B cell (primary cell): Measurements from ENCODE around the gene NSG1. TPM values are rescaled to one million over a fixed set of nuclear protein-coding genes. Genes with fewer than 3 reads are reported as not detected.

Experiments
- ATAC-seq: fragments of 200-7000 bp; cut with Tn5 transposase; one replicate; pipeline ENCODE4 v1.10.0; 2021; ENCODE audit warnings: low read depth, mild to moderate bottlenecking, moderate number of reproducible peaks, moderate library complexity
- CTCF ChIA-PET: fragments of 350-600 bp; sonication (Branson Sonifier 250); formaldehyde crosslinking; loops from one replicate; lab custom pipeline; 2021; ENCODE audit warnings: antibody characterized with exemption, inconsistent platforms; lab: Charles Lee
- POLR2A ChIA-PET: fragments of 350-600 bp; sonication (Branson Sonifier 250); formaldehyde crosslinking; loops from one replicate; lab custom pipeline; 2021; ENCODE audit warnings: antibody characterized with exemption; lab: Charles Lee
- DNase-seq: peaks from one replicate; pipeline ENCODE4 v3.0.0; 2013
- H2AFZ ChIP-seq: 2 replicates; pipeline ENCODE4 v1.6.1; 2012; ENCODE audit warnings: mild to moderate bottlenecking, low read depth, low read length; ENCODE audit not compliant: insufficient read depth, poor library complexity, severe bottlenecking
- H3K27ac ChIP-seq, 2 donors: 1 replicate in 1 of 2; 2 replicates in 1 of 2; pipeline ENCODE4 v1.5.1; 2012 to 2013; ENCODE audit warnings: low read length in 2 of 2, mild to moderate bottlenecking in 2 of 2, moderate library complexity in 1 of 2
- H3K27me3 ChIP-seq, 4 experiments: fragments of 200-600 bp in 1 of 4; sonication (generic) in 1 of 4; replicated peaks in 1 of 4; 1 replicate in 2 of 4; 2 replicates in 2 of 4; pipeline versions ENCODE4 v1.6.1 to v1.7.0; 2013 to 2016; ENCODE audit warnings: low read length in 3 of 4, mild to moderate bottlenecking in 2 of 4, mixed read lengths in 1 of 4, moderate library complexity in 1 of 4; ENCODE audit not compliant: insufficient read depth in 4 of 4, control insufficient read depth in 3 of 4; ENCODE audit errors: control extremely low read depth in 1 of 4
- H3K36me3 ChIP-seq, 2 experiments: replicated peaks in 1 of 2; 1 replicate in 1 of 2; 2 replicates in 1 of 2; pipeline versions ENCODE4 v1.6.1 to v1.7.1; 2013; ENCODE audit warnings: low read length in 1 of 2; ENCODE audit not compliant: insufficient read depth in 2 of 2, control insufficient read depth in 1 of 2; ENCODE audit errors: control extremely low read depth in 1 of 2, extremely low read depth in 1 of 2
- H3K4me1 ChIP-seq, 2 donors: fragments of 200-600 bp in 1 of 2; sonication (generic) in 1 of 2; 1 replicate in 1 of 2; 2 replicates in 1 of 2; pipeline versions ENCODE4 v1.5.1 to v1.6.1; 2013 to 2017; ENCODE audit warnings: low read length in 2 of 2; ENCODE audit not compliant: control insufficient read depth in 2 of 2, insufficient read depth in 2 of 2
- H3K4me2 ChIP-seq: replicated peaks from 2 replicates; pipeline ENCODE3; 2012; ENCODE audit warnings: mild to moderate bottlenecking, low read depth, low read length; ENCODE audit not compliant: poor library complexity, severe bottlenecking
- H3K4me3 ChIP-seq, 5 experiments: fragments of 200-600 bp in 1 of 5; sonication (generic) in 1 of 5; 1 replicate in 3 of 5; 2 replicates in 2 of 5; pipeline versions ENCODE4 v1.5.1 to v1.7.0; 2011 to 2016; ENCODE audit warnings: low read length in 4 of 5, mild to moderate bottlenecking in 4 of 5, low read depth in 2 of 5, control low read depth in 1 of 5, moderate library complexity in 1 of 5; ENCODE audit not compliant: insufficient read depth in 1 of 5; ENCODE audit errors: control extremely low read depth in 1 of 5, extremely low read depth in 1 of 5
- H3K79me2 ChIP-seq: fragments of 200-600 bp; sonication (generic); one replicate; pipeline ENCODE4 v1.6.0; 2016; ENCODE audit warnings: low read length; ENCODE audit not compliant: control insufficient read depth, insufficient read depth
- H3K9ac ChIP-seq: fragments of 200-600 bp; sonication (generic); 2 replicates; pipeline ENCODE4 v1.6.1; 2017; ENCODE audit warnings: mild to moderate bottlenecking, low read length, moderate library complexity
- H3K9me3 ChIP-seq, 3 donors: one replicate each; pipeline versions ENCODE4 v1.6.1 to v1.7.1; 2013; ENCODE audit warnings: low read length in 2 of 3; ENCODE audit not compliant: control insufficient read depth in 2 of 3, insufficient read depth in 1 of 3; ENCODE audit errors: control extremely low read depth in 1 of 3
- H4K20me1 ChIP-seq: 2 replicates; pipeline ENCODE4 v1.6.0; 2012; ENCODE audit warnings: mild to moderate bottlenecking, low read length; ENCODE audit not compliant: insufficient read depth, control insufficient read depth, poor library complexity, severe bottlenecking
- H3K27ac Mint-ChIP-seq: one replicate; pipeline ENCODE4 v1.8.0; 2021; ENCODE audit warnings: mixed read lengths
- H3K27me3 Mint-ChIP-seq: one replicate; pipeline ENCODE4 v1.8.0; 2021; ENCODE audit warnings: mixed read lengths
- H3K4me1 Mint-ChIP-seq: one replicate; pipeline ENCODE4 v1.8.0; 2021; ENCODE audit warnings: mixed read lengths
- H3K4me3 Mint-ChIP-seq: one replicate; pipeline ENCODE4 v1.8.0; 2021; ENCODE audit warnings: mixed read lengths
- H3K9me3 Mint-ChIP-seq: one replicate; pipeline ENCODE4 v1.8.0; 2022; ENCODE audit warnings: mixed read lengths; ENCODE audit not compliant: insufficient read depth
- CTCF ChIP-seq: fragments of 200-600 bp; IDR thresholded peaks from one replicate; pipeline ENCODE4 v1.8.0; 2022; ENCODE audit warnings: antibody characterized with exemption, mild to moderate bottlenecking
- EZH2 ChIP-seq: IDR thresholded peaks from 2 replicates; pipeline ENCODE4 v1.6.1; 2012; ENCODE audit warnings: borderline replicate concordance, low read depth, mild to moderate bottlenecking, moderate library complexity, low read length; ENCODE audit not compliant: insufficient read depth, poor library complexity, severe bottlenecking
- WGBS: methylation state at CpG from one replicate; pipeline ENCODE4 v1.1.5; 2013; ENCODE audit warnings: missing lambda C conversion rate; ENCODE audit not compliant: insufficient coverage; 5-methylcytosine and 5-hydroxymethylcytosine counted together
- intact Hi-C: fragments of 100-400 bp; cut with micrococcal nuclease; formaldehyde crosslinking; loops from one replicate; pipeline ENCODE4 v1.10.0; 2022
- polyA plus RNA-seq: library from polyadenylated mRNA; depleted of rRNA; stranded (reverse); fragments of >200 nt; gene quantifications from 2 replicates; pipeline ENCODE4 v1.2.3, GENCODE V29; 2012
- total RNA-seq, 2 donors: library from RNA; stranded (reverse); fragments of 120-200 nt in 1 of 2; gene quantifications; 1 replicate in 1 of 2; 2 replicates in 1 of 2; pipeline versions ENCODE4 v1.2.3 to v1.2.4, GENCODE V29; 2013 to 2022

The NSG1 gene
- total and polyA plus RNA-seq, 2 donors (not counting 1 experiment from before 2014, with no cell fraction given), result not detected

- POLR2A ChIA-PET, result no interaction called here
- WGBS, result 92% methylated on average over 7 of the region's 8 CpGs
These were observed 37.7 kb downstream of the NSG1 start for GRCh38 chr4:4424499-4425115.

More at GRCh38 chr4:4424499-4425115, 37.7 kb downstream of the NSG1 start:
- H3K27ac Mint-ChIP-seq, result no peak overlapping the region
- H3K4me1 Mint-ChIP-seq, result no peaks in the 10 kb centered on the region
- H3K27me3 ChIP-seq, result no peaks in the 10 kb centered on the region
- no peak overlapping the region for H3K4me2 ChIP-seq
- ATAC-seq (no peak), DNase-seq (no peak)
- H3K4me3 Mint-ChIP-seq, result no peak overlapping the region
- H3K27me3 Mint-ChIP-seq, result no peaks in the 10 kb centered on the region
- TF ChIP-seq EZH2 (no peak), CTCF (no peak)
- CTCF ChIA-PET, result interaction anchor here (0.9 kb wide), 1 partner anchor 9 kb away, joined by 3 read pairs; no protein-coding TSS in a partner anchor
- H3K4me3 ChIP-seq, result no peak overlapping the region
- H3K4me1 ChIP-seq, result no peaks in the 10 kb centered on the region
- intact Hi-C loops, result no loop called here
- H3K9ac ChIP-seq, result no peak overlapping the region
- no peaks in the 10 kb centered on the region for H4K20me1 ChIP-seq
- no peaks in the 10 kb centered on the region for H3K9me3 Mint-ChIP-seq
- no peaks in the 10 kb centered on the region for H3K79me2 ChIP-seq
- H3K27ac ChIP-seq, result no peak overlapping the region
- no peak overlapping the region for H2AFZ ChIP-seq
- H3K9me3 ChIP-seq, result no peaks in the 10 kb centered on the region
- peaks cover 1 to 40% of the 10 kb centered on the region in 2 experiments for H3K36me3 ChIP-seq
